SK-N-SH (cell line): ENCODE results near the gene GPR152. TPM values are rescaled to one million over a fixed set of nuclear protein-coding genes. Genes with fewer than 3 reads are reported as not detected.

Experiments used
- CTCF ChIA-PET: fragments of 300-600, 350-600 bp; formaldehyde crosslinking; extraction: SDS; loops from one replicate; lab custom pipeline; 2021; lab: Yijun Ruan, JAX
- POLR2A ChIA-PET: fragments of 350-600 bp; sonication (Branson Sonifier 250); formaldehyde crosslinking; extraction: SDS; loops from one replicate; lab custom pipeline; 2020; ENCODE audit warnings: antibody characterized with exemption, inconsistent platforms; lab: Yijun Ruan, JAX
- DNase-seq: peaks from one replicate; pipeline ENCODE4 v3.0.0; 2012
- H2AFZ ChIP-seq: fragments of 200-600 bp; sonication (generic); 2 replicates; pipeline ENCODE4 v1.8.1; 2016; ENCODE audit warnings: antibody characterized with exemption, mild to moderate bottlenecking, low read depth
- H3F3A ChIP-seq: fragments of 200-600 bp; sonication (generic); replicated peaks from 2 replicates; pipeline ENCODE3; 2016; ENCODE audit warnings: antibody characterized with exemption, mild to moderate bottlenecking; ENCODE audit not compliant: insufficient read depth
- H3K27ac ChIP-seq, 2 experiments: fragments of 200-500 bp in 1 of 2; fragments of 200-600 bp in 1 of 2; sonication (Bioruptor generic) in 1 of 2; sonication (generic), shearing (Covaris generic) in 1 of 2; 2 replicates each; pipeline versions ENCODE4 v1.5.1 to v1.6.1; 2014 to 2016; ENCODE audit warnings: low read depth in 2 of 2, inconsistent platforms in 1 of 2, low read length in 1 of 2, mild to moderate bottlenecking in 1 of 2, mixed read lengths in 1 of 2
- H3K27me3 ChIP-seq: fragments of 200-600 bp; sonication (generic), shearing (Covaris generic); 2 replicates; pipeline ENCODE4 v1.6.1; 2016; ENCODE audit warnings: mixed run types; ENCODE audit not compliant: insufficient read depth
- H3K36me3 ChIP-seq, 2 experiments: fragments of 200-500 bp in 1 of 2; fragments of 200-600 bp in 1 of 2; sonication (Bioruptor generic) in 1 of 2; sonication (generic) in 1 of 2; replicated peaks in 1 of 2; 2 replicates each; pipeline versions ENCODE3 to v1.5.1; 2014 to 2016; ENCODE audit warnings: low read length in 1 of 2, mild to moderate bottlenecking in 1 of 2; ENCODE audit not compliant: insufficient read depth in 2 of 2, control insufficient read depth in 1 of 2
- H3K4me1 ChIP-seq, 2 experiments: fragments of 200-500 bp in 1 of 2; fragments of 200-600 bp in 1 of 2; sonication (Bioruptor generic) in 1 of 2; sonication (generic), shearing (Covaris generic) in 1 of 2; 2 replicates each; pipeline versions ENCODE4 v1.5.1 to v1.6.1; 2014 to 2016; ENCODE audit warnings: low read depth in 1 of 2, low read length in 1 of 2, mixed run types in 1 of 2; ENCODE audit not compliant: insufficient read depth in 2 of 2, control insufficient read depth in 1 of 2
- H3K4me2 ChIP-seq: fragments of 200-600 bp; sonication (generic), shearing (Covaris generic); 2 replicates; pipeline ENCODE4 v1.6.1; 2017; ENCODE audit warnings: mixed run types
- H3K4me3 ChIP-seq, 2 experiments: fragments of 200-500 bp in 1 of 2; fragments of 200-600 bp in 1 of 2; sonication (Bioruptor generic) in 1 of 2; sonication (generic), shearing (Covaris generic) in 1 of 2; 2 replicates each; pipeline versions ENCODE4 v1.5.1 to v1.8.1; 2014 to 2016; ENCODE audit warnings: low read depth in 2 of 2, inconsistent platforms in 1 of 2, low read length in 1 of 2, mild to moderate bottlenecking in 1 of 2, mixed read lengths in 1 of 2, moderate library complexity in 1 of 2
- H3K79me2 ChIP-seq: fragments of 200-600 bp; sonication (generic); 2 replicates; pipeline ENCODE4 v1.8.1; 2017; ENCODE audit warnings: mild to moderate bottlenecking; ENCODE audit not compliant: insufficient read depth
- H3K9ac ChIP-seq: fragments of 200-600 bp; sonication (generic); 2 replicates; pipeline ENCODE4 v1.6.1; 2017; ENCODE audit warnings: mixed run types
- H3K9me2 ChIP-seq: fragments of 200-600 bp; sonication (generic); 2 replicates; pipeline ENCODE4 v1.6.1; 2017; ENCODE audit warnings: mixed run types
- H3K9me3 ChIP-seq: fragments of 200-600 bp; sonication (generic); 2 replicates; pipeline ENCODE4 v1.6.1; 2017; ENCODE audit warnings: mixed run types, mild to moderate bottlenecking, moderate library complexity
- H4K20me1 ChIP-seq: fragments of 200-600 bp; sonication (generic); 2 replicates; pipeline ENCODE4 v1.6.1; 2017; ENCODE audit warnings: mild to moderate bottlenecking, mixed run types; ENCODE audit not compliant: insufficient read depth
- CHD2 ChIP-seq: fragments of 150-350 bp; IDR thresholded peaks from 2 replicates; pipeline ENCODE4 v1.6.1; 2018; ENCODE audit warnings: low read length; ENCODE audit not compliant: partially characterized antibody
- ELF1 ChIP-seq: IDR thresholded peaks from 2 replicates; pipeline ENCODE4 v1.4.0; 2012
- FOSL2 ChIP-seq: IDR thresholded peaks from 2 replicates; pipeline ENCODE4 v1.4.0; 2012; ENCODE audit warnings: low read depth, mild to moderate bottlenecking, moderate library complexity, borderline replicate concordance
- FOXJ3 ChIP-seq: sonication (generic); formaldehyde crosslinking; IDR thresholded peaks from 2 replicates; pipeline ENCODE4 v1.5.1; 2020; ENCODE audit warnings: mild to moderate bottlenecking, missing genetic modification reagents
- GABPA ChIP-seq: IDR thresholded peaks from 2 replicates; pipeline ENCODE4 v1.4.0; 2012; ENCODE audit warnings: low read depth, mild to moderate bottlenecking
- JUND ChIP-seq: IDR thresholded peaks from 2 replicates; pipeline ENCODE4 v1.4.0; 2012
- POLR2AphosphoS5 ChIP-seq: IDR thresholded peaks from 2 replicates; pipeline ENCODE4 v1.6.1; 2012; ENCODE audit warnings: low read depth, low read length
- RCOR1 ChIP-seq: fragments of 150-350 bp; IDR thresholded peaks from 2 replicates; pipeline ENCODE4 v1.6.1; 2017; ENCODE audit warnings: antibody characterized with exemption, low read length
- REST ChIP-seq: IDR thresholded peaks from 2 replicates; pipeline ENCODE4 v1.6.1; 2012; ENCODE audit warnings: mild to moderate bottlenecking, low read depth, low read length, moderate library complexity
- RFX5 ChIP-seq: IDR thresholded peaks from 2 replicates; pipeline ENCODE4 v1.6.1; 2012; ENCODE audit warnings: mild to moderate bottlenecking, improper control_type of control experiment, low read length
- SMC3 ChIP-seq: IDR thresholded peaks from 2 replicates; pipeline ENCODE4 v1.6.1; 2012; ENCODE audit warnings: low read depth, low read length, improper control_type of control experiment
- TAF1 ChIP-seq: IDR thresholded peaks from 2 replicates; pipeline ENCODE4 v1.6.1; 2012; ENCODE audit warnings: low read depth, mild to moderate bottlenecking, low read length, moderate library complexity, borderline replicate concordance
- USF1 ChIP-seq: IDR thresholded peaks from 2 replicates; pipeline ENCODE4 v1.4.0; 2012; ENCODE audit warnings: low read depth, borderline replicate concordance
- USF2 ChIP-seq: fragments of 150-350 bp; IDR thresholded peaks from 2 replicates; pipeline ENCODE4 v1.6.1; 2017; ENCODE audit warnings: antibody characterized with exemption, low read length, low read depth, borderline replicate concordance
- YY1 ChIP-seq: IDR thresholded peaks from 2 replicates; pipeline ENCODE4 v1.4.0; 2012; ENCODE audit warnings: low read depth, mild to moderate bottlenecking
- WGBS: methylation state at CpG from one replicate; pipeline ENCODE4 v1.1.6; 2017; ENCODE audit warnings: low lambda C conversion rate; 5-methylcytosine and 5-hydroxymethylcytosine counted together
- polyA plus RNA-seq, 3 experiments: library from polyadenylated mRNA; depleted of rRNA; stranded (reverse); fragments of >200 nt; gene quantifications; 2 replicates each; pipeline ENCODE4 v1.2.3, GENCODE V29; 2012

Gene GPR152
- polyA plus RNA-seq, 1 of the 3 experiments (the other 2 are of a cell fraction): not detected

- POLR2A ChIA-PET: no interaction called here
- Histone ChIP-seq H2AFZ (no peak overlapping the region), H3K9ac (no peak overlapping the region), H3K4me1 (peaks cover 0 to 3% of the 10 kb centered on the region in 2 experiments; a peak in 1 of 4 replicates), H3K27me3 (no peaks in the 10 kb centered on the region), H3K4me2 (no peak overlapping the region), H3K4me3 (no peak overlapping the region), H3K27ac (no peak overlapping the region), H3K9me3 (no peaks in the 10 kb centered on the region), H3K36me3 (peaks cover 10 to 20% of the 10 kb centered on the region in 2 experiments), H3K79me2 (peaks cover 9% of the 10 kb centered on the region), H3K9me2 (no peaks in the 10 kb centered on the region), H3F3A (peaks cover 2% of the 10 kb centered on the region), H4K20me1 (peaks cover 10% of the 10 kb centered on the region)
- WGBS: 97% methylated on average over 17 of the region's 21 CpGs
- no peak for DNase-seq
- CTCF ChIA-PET: no interaction called here
- no peak for TF ChIP-seq USF1
- TF ChIP-seq POLR2AphosphoS5: no peak
- no peak for TF ChIP-seq ELF1
- no peak for TF ChIP-seq JUND
- no peak for TF ChIP-seq GABPA
- TF ChIP-seq FOSL2: no peak
- no peak for TF ChIP-seq USF2
- TF ChIP-seq YY1: no peak
- no peak for TF ChIP-seq RFX5
- no peak for TF ChIP-seq REST
- TF ChIP-seq FOXJ3 (CRISPR knock-in tag): no peak
- no peak for TF ChIP-seq RCOR1
- no peak for TF ChIP-seq CHD2
- no peak for TF ChIP-seq TAF1
- no peak for TF ChIP-seq SMC3
Observed at GRCh38 chr11:67498544-67498972, 46.0 kb upstream of the GPR152 start.
